Neural progenitor cell (in vitro differentiated cells): ENCODE measurements around the gene SORT1. TPM values are rescaled to one million over a fixed set of nuclear protein-coding genes. Genes with fewer than 3 reads are reported as not detected.
A peak's percentile ranks its signal among the peaks of the same experiment; 100 is the strongest.

ENCODE experiments used
- DNase-seq: peaks from one replicate; pipeline ENCODE4 v3.0.0-alpha.2; 2016; ENCODE audit warnings: low spot score
- H2AFZ ChIP-seq: fragments of 200-600 bp; sonication (generic); replicated peaks from 2 replicates; pipeline ENCODE4 v1.6.1; 2016; ENCODE audit warnings: antibody characterized with exemption
- H3F3A ChIP-seq: fragments of 200-600 bp; sonication (generic); 2 replicates; pipeline ENCODE4 v1.6.1; 2016; ENCODE audit warnings: antibody characterized with exemption, low read depth
- H3K27ac ChIP-seq: fragments of 200-600 bp; sonication (generic); 2 replicates; pipeline ENCODE4 v1.5.1; 2016; ENCODE audit warnings: mild to moderate bottlenecking
- H3K27me3 ChIP-seq: fragments of 200-600 bp; sonication (generic); 2 replicates; pipeline ENCODE4 v1.6.1; 2016; ENCODE audit warnings: mild to moderate bottlenecking, moderate library complexity
- H3K36me3 ChIP-seq: fragments of 200-600 bp; sonication (generic); 2 replicates; pipeline ENCODE4 v1.5.1; 2016
- H3K4me1 ChIP-seq: fragments of 200-600 bp; sonication (generic); 2 replicates; pipeline ENCODE4 v1.6.1; 2016; ENCODE audit warnings: mixed run types
- H3K4me2 ChIP-seq: fragments of 200-600 bp; sonication (generic); 2 replicates; pipeline ENCODE4 v1.6.1; 2016
- H3K4me3 ChIP-seq: fragments of 200-600 bp; sonication (generic); 2 replicates; pipeline ENCODE4 v1.5.1; 2016
- H3K79me2 ChIP-seq: fragments of 200-600 bp; sonication (generic); 2 replicates; pipeline ENCODE4 v1.6.1; 2016; ENCODE audit warnings: low read depth
- H3K9ac ChIP-seq: fragments of 200-600 bp; sonication (generic); 2 replicates; pipeline ENCODE4 v1.6.1; 2016
- H3K9me3 ChIP-seq: fragments of 200-600 bp; sonication (generic); 2 replicates; pipeline ENCODE4 v1.5.1; 2016; ENCODE audit warnings: low read depth
- H4K20me1 ChIP-seq: fragments of 200-600 bp; sonication (generic); 2 replicates; pipeline ENCODE4 v1.6.1; 2016; ENCODE audit warnings: low read depth
- H3K27ac Mint-ChIP-seq: 3 replicates; pipeline ENCODE4 v1.8.0; 2021; ENCODE audit warnings: mixed read lengths
- H3K27me3 Mint-ChIP-seq: 2 replicates; pipeline ENCODE4 v1.8.0; 2022; ENCODE audit warnings: low read depth, mild to moderate bottlenecking, inconsistent platforms, moderate library complexity, mixed read lengths; ENCODE audit not compliant: insufficient read depth
- H3K36me3 Mint-ChIP-seq: 3 replicates; pipeline ENCODE4 v1.8.0; 2021; ENCODE audit warnings: mixed read lengths
- H3K4me1 Mint-ChIP-seq: 3 replicates; pipeline ENCODE4 v1.8.0; 2021; ENCODE audit warnings: mixed read lengths
- H3K4me3 Mint-ChIP-seq: 3 replicates; pipeline ENCODE4 v1.8.0; 2021; ENCODE audit warnings: mild to moderate bottlenecking, moderate library complexity, mixed read lengths
- H3K9me3 Mint-ChIP-seq: 3 replicates; pipeline ENCODE4 v1.8.0; 2020; ENCODE audit warnings: mixed read lengths
- EZH2 ChIP-seq: fragments of 200-600 bp; sonication (generic); IDR thresholded peaks from 2 replicates; pipeline ENCODE4 v1.6.1; 2017; ENCODE audit warnings: antibody characterized with exemption, mild to moderate bottlenecking, moderate library complexity
- EZH2phosphoT487 ChIP-seq: fragments of 200-600 bp; sonication (generic); IDR thresholded peaks from 2 replicates; pipeline ENCODE4 v1.6.1; 2017; ENCODE audit warnings: antibody characterized with exemption
- total RNA-seq: library from RNA; depleted of rRNA; stranded (reverse); fragments of >200 nt; gene quantifications from 2 replicates; pipeline ENCODE4 v1.2.3, GENCODE V29; 2015; ENCODE audit warnings: low replicate concordance
- TF ChIP-seq, protein P1 (sequence below): fragments of 200-600 bp; sonication (generic); IDR thresholded peaks from 2 replicates; pipeline ENCODE4 v1.5.1; 2017; ENCODE audit warnings: antibody characterized with exemption, mild to moderate bottlenecking

Gene SORT1
- total RNA-seq, 1 donor from 2014 or later = 38.9 TPM

DNA sequence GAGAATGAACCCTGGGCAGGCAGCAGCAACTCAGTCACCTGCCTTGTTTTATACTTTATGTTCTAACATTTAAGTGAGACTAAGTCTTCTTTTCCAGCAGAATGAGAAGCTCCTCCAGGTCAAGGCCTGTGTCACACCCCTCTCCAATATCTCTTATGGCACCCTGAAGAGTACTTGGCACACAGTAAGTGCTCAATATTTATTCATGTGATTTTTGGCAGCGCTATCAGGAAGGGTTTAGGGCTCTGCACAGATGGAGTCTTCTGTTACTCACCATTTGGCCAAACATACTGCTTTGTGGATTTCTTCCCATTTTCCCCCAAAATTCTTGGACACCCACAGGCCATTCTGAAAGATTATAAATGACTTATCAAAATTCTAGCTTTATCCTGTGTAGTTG is 47.1 kb downstream of the SORT1 start:
- Histone ChIP-seq H3K4me2 (peak overlapping the region; percentile 60), H3F3A (peaks cover 35% of the 10 kb centered on the region), H3K36me3 (no peaks in the 10 kb centered on the region), H3K9me3 (no peaks in the 10 kb centered on the region), H3K27me3 (no peaks in the 10 kb centered on the region), H3K79me2 (no peaks in the 10 kb centered on the region), H2AFZ (no peak overlapping the region), H4K20me1 (no peaks in the 10 kb centered on the region), H3K27ac (peak overlapping the region; percentile 95), H3K4me3 (peak overlapping the region; percentile 3), H3K9ac (no peak overlapping the region), H3K4me1 (peaks cover 32% of the 10 kb centered on the region)
- no peak overlapping the region for H3K4me3 Mint-ChIP-seq
- H3K36me3 Mint-ChIP-seq = peaks cover 8% of the 10 kb centered on the region
- no peak for DNase-seq
- H3K27ac Mint-ChIP-seq = no peak overlapping the region
- TF ChIP-seq EZH2 = no peak
- TF ChIP-seq, protein P1, sequence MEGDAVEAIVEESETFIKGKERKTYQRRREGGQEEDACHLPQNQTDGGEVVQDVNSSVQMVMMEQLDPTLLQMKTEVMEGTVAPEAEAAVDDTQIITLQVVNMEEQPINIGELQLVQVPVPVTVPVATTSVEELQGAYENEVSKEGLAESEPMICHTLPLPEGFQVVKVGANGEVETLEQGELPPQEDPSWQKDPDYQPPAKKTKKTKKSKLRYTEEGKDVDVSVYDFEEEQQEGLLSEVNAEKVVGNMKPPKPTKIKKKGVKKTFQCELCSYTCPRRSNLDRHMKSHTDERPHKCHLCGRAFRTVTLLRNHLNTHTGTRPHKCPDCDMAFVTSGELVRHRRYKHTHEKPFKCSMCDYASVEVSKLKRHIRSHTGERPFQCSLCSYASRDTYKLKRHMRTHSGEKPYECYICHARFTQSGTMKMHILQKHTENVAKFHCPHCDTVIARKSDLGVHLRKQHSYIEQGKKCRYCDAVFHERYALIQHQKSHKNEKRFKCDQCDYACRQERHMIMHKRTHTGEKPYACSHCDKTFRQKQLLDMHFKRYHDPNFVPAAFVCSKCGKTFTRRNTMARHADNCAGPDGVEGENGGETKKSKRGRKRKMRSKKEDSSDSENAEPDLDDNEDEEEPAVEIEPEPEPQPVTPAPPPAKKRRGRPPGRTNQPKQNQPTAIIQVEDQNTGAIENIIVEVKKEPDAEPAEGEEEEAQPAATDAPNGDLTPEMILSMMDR = no peak
- no peak for TF ChIP-seq EZH2phosphoT487
- no peaks in the 10 kb centered on the region for H3K27me3 Mint-ChIP-seq
- no peaks in the 10 kb centered on the region for H3K9me3 Mint-ChIP-seq
- H3K4me1 Mint-ChIP-seq = peaks cover 2% of the 10 kb centered on the region

DNA sequence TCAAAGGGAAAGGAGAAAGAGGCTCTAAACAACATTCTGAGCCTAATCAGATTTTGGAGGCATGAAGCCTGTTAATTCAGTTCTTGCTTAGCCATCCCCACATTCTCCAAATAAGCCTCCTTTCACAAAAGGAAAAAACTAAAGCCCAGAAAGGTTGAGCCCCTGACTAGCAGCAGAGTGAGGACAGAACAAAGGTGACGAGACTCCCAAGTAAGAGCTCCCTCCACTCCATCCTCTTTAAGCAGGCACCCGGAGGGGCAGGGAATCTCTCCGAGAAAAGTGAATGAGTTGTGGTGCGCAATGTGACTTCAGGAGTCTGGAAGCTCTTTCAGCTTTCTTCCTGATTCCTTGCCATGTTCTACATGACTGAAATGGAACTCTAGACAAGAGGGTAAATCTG is 47.5 kb downstream of the SORT1 start:
- Mint-ChIP-seq H3K27me3 (no peaks in the 10 kb centered on the region), H3K4me1 (peaks cover 2% of the 10 kb centered on the region), H3K9me3 (no peaks in the 10 kb centered on the region), H3K36me3 (peaks cover 11% of the 10 kb centered on the region), H3K4me3 (no peak overlapping the region), H3K27ac (no peak overlapping the region)
- H3K9me3 ChIP-seq = no peaks in the 10 kb centered on the region
- TF ChIP-seq, protein P1 = no peak
- TF ChIP-seq EZH2phosphoT487 (no peak), EZH2 (no peak)
- no peak overlapping the region for H2AFZ ChIP-seq
- H3K4me1 ChIP-seq = peaks cover 27% of the 10 kb centered on the region
- peaks cover 35% of the 10 kb centered on the region for H3F3A ChIP-seq
- H3K4me3 ChIP-seq = peak overlapping the region; percentile 3
- H3K27me3 ChIP-seq = no peaks in the 10 kb centered on the region
- H4K20me1 ChIP-seq = no peaks in the 10 kb centered on the region
- peak overlapping the region; percentile 60 for H3K4me2 ChIP-seq
- H3K79me2 ChIP-seq = no peaks in the 10 kb centered on the region
- peak; percentile 81 for DNase-seq
- H3K36me3 ChIP-seq = no peaks in the 10 kb centered on the region
- peak overlapping the region; percentile 95 for H3K27ac ChIP-seq
- no peak overlapping the region for H3K9ac ChIP-seq

DNA sequence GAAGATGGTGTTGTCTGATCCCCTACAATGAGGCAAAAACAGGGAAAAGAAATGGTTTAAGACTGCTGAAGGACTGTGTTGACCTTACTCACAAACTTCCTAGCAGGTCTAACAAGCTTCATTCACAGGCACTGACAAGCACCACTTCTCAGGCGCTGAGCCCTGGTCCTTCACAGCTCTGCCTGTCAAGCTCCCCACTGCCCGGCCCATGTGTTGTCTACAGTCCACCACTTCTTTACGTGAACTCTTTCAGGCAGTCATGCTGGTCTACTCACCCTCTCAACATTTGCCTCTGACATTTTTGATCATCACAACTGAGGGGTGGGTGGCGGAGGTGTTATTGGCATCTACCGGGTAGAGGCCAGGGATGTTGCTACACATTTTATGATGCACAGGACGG is 50.2 kb downstream of the SORT1 start:
- peaks cover 23% of the 10 kb centered on the region for H3K4me1 ChIP-seq
- peaks cover 27% of the 10 kb centered on the region for H3F3A ChIP-seq
- no peak overlapping the region for H3K4me2 ChIP-seq
- Mint-ChIP-seq H3K27me3 (peaks cover 3% of the 10 kb centered on the region), H3K4me1 (no peaks in the 10 kb centered on the region), H3K9me3 (no peaks in the 10 kb centered on the region), H3K27ac (no peak overlapping the region), H3K36me3 (peaks cover 15% of the 10 kb centered on the region), H3K4me3 (no peak overlapping the region)
- H3K79me2 ChIP-seq = no peaks in the 10 kb centered on the region
- H3K4me3 ChIP-seq = no peak overlapping the region
- no peak overlapping the region for H2AFZ ChIP-seq
- H3K27ac ChIP-seq = no peak overlapping the region
- no peak for DNase-seq
- no peaks in the 10 kb centered on the region for H3K27me3 ChIP-seq
- no peak overlapping the region for H3K9ac ChIP-seq
- no peak for TF ChIP-seq EZH2
- TF ChIP-seq EZH2phosphoT487 = no peak
- TF ChIP-seq, protein P1 = no peak
- no peaks in the 10 kb centered on the region for H4K20me1 ChIP-seq
- H3K36me3 ChIP-seq = no peaks in the 10 kb centered on the region
- H3K9me3 ChIP-seq = no peaks in the 10 kb centered on the region
